Endothelial cell of umbilical vein (primary cell): ENCODE measurements around the gene TGFBR2. TPM values are rescaled to one million over a fixed set of nuclear protein-coding genes. Genes with fewer than 3 reads are reported as not detected.

Experiments
- BruUV-seq: library from RNA; stranded (reverse); fragments of 400-500 nt; replicated peaks from 2 replicates; lab custom pipeline; 2021; lab: Mats Ljungman, UMichigan
- CTCF ChIA-PET: fragments of 300-600, 350-600 bp; sonication (Branson Sonifier 250); formaldehyde crosslinking; loops from one replicate; lab custom pipeline; 2021; ENCODE audit warnings: antibody characterized with exemption, inconsistent platforms; lab: Charles Lee
- POLR2A ChIA-PET: fragments of 300-600, 350-600 bp; sonication (Branson Sonifier 250); formaldehyde crosslinking; loops from one replicate; lab custom pipeline; 2021; ENCODE audit warnings: antibody characterized with exemption, inconsistent platforms; lab: Charles Lee
- DNase-seq: peaks from one replicate; pipeline ENCODE4 v3.0.0-alpha.2; 2011; ENCODE audit warnings: low read depth, low spot score
- FAIRE-seq: peaks from 2 replicates; lab custom pipeline; 2011; peaks lifted over from hg19 to GRCh38; lab: Jason Lieb, UNC
- H2AFZ ChIP-seq: 2 replicates; pipeline ENCODE4 v1.6.0; 2012; ENCODE audit warnings: low read depth, low read length, control low read depth, inconsistent platforms
- H3K27ac ChIP-seq: 2 replicates; pipeline ENCODE4 v1.5.1; 2011; ENCODE audit warnings: low read depth, mild to moderate bottlenecking, control low read depth, low read length, moderate library complexity; ENCODE audit not compliant: insufficient read depth
- H3K27me3 ChIP-seq, 2 experiments: 2 replicates each; pipeline versions ENCODE4 v1.6.0 to v1.6.1; 2011; ENCODE audit warnings: low read length in 2 of 2, mixed read lengths in 1 of 2; ENCODE audit not compliant: control insufficient read depth in 2 of 2, insufficient read depth in 2 of 2
- H3K36me3 ChIP-seq, 2 experiments: 2 replicates in 1 of 2; 3 replicates in 1 of 2; pipeline ENCODE4 v1.5.1; 2011; ENCODE audit warnings: low read length in 2 of 2, mild to moderate bottlenecking in 1 of 2, moderate library complexity in 1 of 2; ENCODE audit not compliant: control insufficient read depth in 2 of 2, insufficient read depth in 2 of 2; ENCODE audit errors: extremely low read depth in 1 of 2
- H3K4me1 ChIP-seq: 3 replicates; pipeline ENCODE4 v1.5.1; 2011; ENCODE audit warnings: mild to moderate bottlenecking, low read length; ENCODE audit not compliant: control insufficient read depth, insufficient read depth; ENCODE audit errors: extremely low read depth
- H3K4me2 ChIP-seq: 2 replicates; pipeline ENCODE4 v1.6.1; 2011; ENCODE audit warnings: low read length, control low read depth, mixed read lengths; ENCODE audit not compliant: insufficient read depth
- H3K4me3 ChIP-seq, 3 experiments: fragments of 200-600 bp in 1 of 3; sonication (generic), shearing (Covaris generic) in 1 of 3; replicated peaks in 1 of 3; 2 replicates each; pipeline ENCODE4 v1.5.1; 2011 to 2016; ENCODE audit warnings: control low read depth in 3 of 3, low read length in 3 of 3, mild to moderate bottlenecking in 2 of 3, inconsistent platforms in 1 of 3, low read depth in 1 of 3, moderate library complexity in 1 of 3; ENCODE audit not compliant: insufficient read depth in 1 of 3
- H3K79me2 ChIP-seq: 2 replicates; pipeline ENCODE4 v1.6.0; 2012; ENCODE audit warnings: low read length, inconsistent platforms; ENCODE audit not compliant: control insufficient read depth, insufficient read depth
- H3K9ac ChIP-seq: replicated peaks from 2 replicates; pipeline ENCODE3; 2011; ENCODE audit warnings: low read length, control low read depth; ENCODE audit not compliant: insufficient read depth; ENCODE audit errors: extremely low read depth
- H3K9me1 ChIP-seq: replicated peaks from 3 replicates; pipeline ENCODE4 v1.6.0; 2011; ENCODE audit warnings: mild to moderate bottlenecking, low read length; ENCODE audit not compliant: control insufficient read depth, insufficient read depth; ENCODE audit errors: extremely low read depth
- H3K9me3 ChIP-seq: replicated peaks from 2 replicates; pipeline ENCODE4 v1.5.1; 2012; ENCODE audit warnings: low read length, inconsistent platforms; ENCODE audit not compliant: control insufficient read depth, insufficient read depth
- H4K20me1 ChIP-seq: replicated peaks from 2 replicates; pipeline ENCODE3; 2011; ENCODE audit warnings: mild to moderate bottlenecking, low read length; ENCODE audit not compliant: control insufficient read depth, insufficient read depth; ENCODE audit errors: extremely low read depth
- EZH2 ChIP-seq: IDR thresholded peaks from 2 replicates; pipeline ENCODE4 v1.6.1; 2012; ENCODE audit warnings: borderline replicate concordance, low read depth, mild to moderate bottlenecking, moderate library complexity, low read length, inconsistent platforms; ENCODE audit not compliant: severe bottlenecking
- FOS ChIP-seq: IDR thresholded peaks from 2 replicates; pipeline ENCODE4 v1.6.1; 2011; ENCODE audit warnings: mild to moderate bottlenecking, low read length, moderate library complexity, borderline replicate concordance; ENCODE audit not compliant: insufficient read depth
- GATA2 ChIP-seq: IDR thresholded peaks from 2 replicates; pipeline ENCODE4 v1.7.0; 2011; ENCODE audit warnings: low read depth, mild to moderate bottlenecking, moderate library complexity, mixed read lengths, low read length; ENCODE audit not compliant: insufficient read length, insufficient read depth
- JUN ChIP-seq: IDR thresholded peaks from 2 replicates; pipeline ENCODE4 v1.6.1; 2011; ENCODE audit warnings: borderline replicate concordance, low read depth; ENCODE audit not compliant: insufficient read length, insufficient read depth
- MYC ChIP-seq: IDR thresholded peaks from one replicate; pipeline ENCODE4 v1.6.1; 2011; ENCODE audit warnings: mild to moderate bottlenecking, low read depth, low read length
- POLR2A ChIP-seq: IDR thresholded peaks from 2 replicates; pipeline ENCODE4 v1.6.1; 2012; ENCODE audit warnings: low read depth, mild to moderate bottlenecking, control low read depth, low read length
- POLR2AphosphoS5 ChIP-seq: IDR thresholded peaks from 2 replicates; pipeline ENCODE4 v1.6.1; 2012; ENCODE audit warnings: low read depth, mild to moderate bottlenecking, control low read depth, low read length, moderate library complexity; ENCODE audit not compliant: insufficient read depth
- dilution Hi-C: fragments of 300-500 bp; cut with MboI; formaldehyde crosslinking; loops from one replicate; pipeline ENCODE4 v1.15.0; 2019; ENCODE audit warnings: low sequenced_read_pairs; ENCODE audit not compliant: extremely low pct_ligation_motif_present
- intact Hi-C: fragments of 100-400 bp; cut with micrococcal nuclease; formaldehyde crosslinking; loops from one replicate; pipeline ENCODE4 v1.10.0; 2022
- polyA plus RNA-seq, 4 experiments: library from polyadenylated mRNA; depleted of rRNA in 3 of 4; stranded (reverse) in 3 of 4; unstranded in 1 of 4; fragments of >200 nt; gene quantifications; 2 replicates each; pipeline versions ENCODE4 v1.2.1 to v1.2.3, GENCODE V29; 2011 to 2012; ENCODE audit warnings: missing spikeins in 1 of 4
- total RNA-seq: library from RNA; stranded (reverse); gene quantifications from 2 replicates; pipeline ENCODE4 v1.2.3, GENCODE V29; 2021
- TF ChIP-seq, protein P1 (sequence below), 2 donors: IDR thresholded peaks; 1 replicate in 1 of 2; 2 replicates in 1 of 2; pipeline ENCODE4 v1.5.1; 2011; ENCODE audit warnings: low read length in 2 of 2, mild to moderate bottlenecking in 2 of 2, moderate library complexity in 2 of 2, control low read depth in 1 of 2, inconsistent platforms in 1 of 2, low read depth in 1 of 2; ENCODE audit not compliant: insufficient read depth in 1 of 2; ENCODE audit errors: extremely low read depth in 1 of 2

The TGFBR2 gene
- total and polyA plus RNA-seq, 2 donors (not counting 3 experiments of a cell fraction or from before 2014, with no cell fraction given): 227 to 250 TPM

- no TSS peak for BruUV-seq
- H3K9ac ChIP-seq: no peak overlapping the region
- no peaks in the 10 kb centered on the region for H4K20me1 ChIP-seq
- no peak overlapping the region for H3K4me3 ChIP-seq
- CTCF ChIA-PET: interaction anchor here (1.7 kb wide), 1 partner anchor 9 kb away, joined by 8 read pairs; no protein-coding TSS in a partner anchor
- H3K4me2 ChIP-seq: no peak overlapping the region
- no peak for DNase-seq
- H3K36me3 ChIP-seq: peaks cover 13 to 54% of the 10 kb centered on the region in 2 experiments
- H3K4me1 ChIP-seq: peaks cover 98% of the 10 kb centered on the region
- no peak overlapping the region for H3K27ac ChIP-seq
- peaks cover 64% of the 10 kb centered on the region for H3K79me2 ChIP-seq
- no peaks in the 10 kb centered on the region for H3K9me3 ChIP-seq
- dilution Hi-C loops (no loop called here), intact Hi-C loops (no loop called here)
- H3K27me3 ChIP-seq: no peaks in the 10 kb centered on the region
- H3K9me1 ChIP-seq: no peaks in the 10 kb centered on the region
- POLR2A ChIA-PET: no interaction called here
- FAIRE-seq: no peak
- H2AFZ ChIP-seq: no peak overlapping the region
- no peak for TF ChIP-seq POLR2A
- TF ChIP-seq MYC: no peak
- no peak for TF ChIP-seq GATA2
- TF ChIP-seq POLR2AphosphoS5: no peak
- TF ChIP-seq FOS: no peak
- TF ChIP-seq JUN: no peak
These were observed 78.0 kb downstream of the TGFBR2 start for GRCh38 chr3:30684356-30684755.

DNA sequence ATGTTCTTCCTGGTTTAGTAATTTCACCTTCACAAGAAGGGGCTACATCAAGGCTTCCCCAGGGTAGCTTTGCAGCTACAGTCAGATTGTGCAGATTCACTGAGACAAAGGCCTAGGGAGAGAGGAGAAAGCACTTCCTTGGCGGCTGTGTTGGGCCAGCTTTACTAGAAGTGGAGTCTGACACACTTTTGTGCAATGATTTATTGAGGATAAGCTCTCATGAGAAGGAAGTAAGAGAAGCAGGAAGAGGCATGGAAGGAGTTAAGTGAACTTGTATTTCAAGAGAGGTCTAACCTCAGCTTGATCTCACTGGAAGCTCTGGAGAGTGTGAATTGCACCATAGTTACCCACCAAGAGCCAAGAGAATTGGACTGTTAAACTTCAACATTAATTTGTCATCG is 78.9 kb downstream of the TGFBR2 start:
- BruUV-seq: no TSS peak
- no peaks in the 10 kb centered on the region for H4K20me1 ChIP-seq
- intact Hi-C loops (no loop called here), dilution Hi-C loops (no loop called here)
- ChIA-PET CTCF (interaction anchor here (1.0 to 1.7 kb wide), 2 partner anchors 8 to 486 kb away, joined by 4 to 8 read pairs; no protein-coding TSS in a partner anchor), POLR2A (no interaction called here)
- peaks cover 99% of the 10 kb centered on the region for H3K4me1 ChIP-seq
- no peak overlapping the region for H3K9ac ChIP-seq
- H3K27ac ChIP-seq: no peak overlapping the region
- TF ChIP-seq POLR2A: no peak
- no peak for TF ChIP-seq POLR2AphosphoS5
- TF ChIP-seq, protein P1, sequence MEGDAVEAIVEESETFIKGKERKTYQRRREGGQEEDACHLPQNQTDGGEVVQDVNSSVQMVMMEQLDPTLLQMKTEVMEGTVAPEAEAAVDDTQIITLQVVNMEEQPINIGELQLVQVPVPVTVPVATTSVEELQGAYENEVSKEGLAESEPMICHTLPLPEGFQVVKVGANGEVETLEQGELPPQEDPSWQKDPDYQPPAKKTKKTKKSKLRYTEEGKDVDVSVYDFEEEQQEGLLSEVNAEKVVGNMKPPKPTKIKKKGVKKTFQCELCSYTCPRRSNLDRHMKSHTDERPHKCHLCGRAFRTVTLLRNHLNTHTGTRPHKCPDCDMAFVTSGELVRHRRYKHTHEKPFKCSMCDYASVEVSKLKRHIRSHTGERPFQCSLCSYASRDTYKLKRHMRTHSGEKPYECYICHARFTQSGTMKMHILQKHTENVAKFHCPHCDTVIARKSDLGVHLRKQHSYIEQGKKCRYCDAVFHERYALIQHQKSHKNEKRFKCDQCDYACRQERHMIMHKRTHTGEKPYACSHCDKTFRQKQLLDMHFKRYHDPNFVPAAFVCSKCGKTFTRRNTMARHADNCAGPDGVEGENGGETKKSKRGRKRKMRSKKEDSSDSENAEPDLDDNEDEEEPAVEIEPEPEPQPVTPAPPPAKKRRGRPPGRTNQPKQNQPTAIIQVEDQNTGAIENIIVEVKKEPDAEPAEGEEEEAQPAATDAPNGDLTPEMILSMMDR (IDR thresholded peaks at IDR 0.05; ENCODE audit: extremely low read depth in 1 of 2, insufficient read depth in 1 of 2, low read depth in 1 of 2, low read length in 2 of 2): no peak
- TF ChIP-seq MYC: no peak
- no peak for TF ChIP-seq FOS
- no peak for TF ChIP-seq EZH2
- no peak for TF ChIP-seq JUN
- H3K9me3 ChIP-seq: no peaks in the 10 kb centered on the region
- peaks cover 66% of the 10 kb centered on the region for H3K79me2 ChIP-seq
- DNase-seq: no peak
- no peak overlapping the region for H3K4me3 ChIP-seq
- H3K4me2 ChIP-seq: no peak overlapping the region
- no peak for FAIRE-seq
- peaks cover 14 to 59% of the 10 kb centered on the region in 2 experiments for H3K36me3 ChIP-seq
- H2AFZ ChIP-seq: no peak overlapping the region
- no peaks in the 10 kb centered on the region for H3K27me3 ChIP-seq
- no peaks in the 10 kb centered on the region for H3K9me1 ChIP-seq
